ENCODE data around the gene PDE2A. TPM values are rescaled to one million over a fixed set of nuclear protein-coding genes. Genes with fewer than 3 reads are reported as not detected.
A peak's percentile ranks its signal among the peaks of the same experiment; 100 is the strongest.

PDE2A gene
- total RNA-seq, 5 donors from 2014 or later (not counting 1 experiment from before 2014, with no cell fraction given): 1.1 to 6.1 (median 1.7) TPM

GRCh38 chr11:72591785-72592502 is 82.3 kb downstream of the PDE2A start:
- H3K36me3 Mint-ChIP-seq: peaks cover 10% of the 10 kb centered on the region
- H3K27ac ChIP-seq (ENCODE audit: low read length): no peak overlapping the region
- H3K27ac Mint-ChIP-seq: no peak overlapping the region
- ChIA-PET CTCF (interaction anchor here (0.5 to 1.6 kb wide), 6 partner anchors 11 to 216 kb away, joined by 3 to 4 read pairs (median 3); no protein-coding TSS in a partner anchor), POLR2A (no interaction called here)
- no peak overlapping the region for H3K4me3 ChIP-seq (ENCODE audit: control insufficient read depth in 1 of 2, extremely low read depth in 1 of 2, low read length in 1 of 2)
- peaks cover 0 to 24% of the 10 kb centered on the region in 2 experiments for H3K4me1 ChIP-seq (ENCODE audit: control insufficient read depth in 1 of 2, extremely low read depth in 1 of 2, insufficient read depth in 2 of 2, low read length in 2 of 2)
- WGBS (ENCODE audit: insufficient coverage): 11% methylated on average over 1 of the region's 10 CpGs
- H3K27me3 Mint-ChIP-seq: peaks cover 58 to 60% of the 10 kb centered on the region in 2 donors
- peaks cover 29 to 32% (median 31%) of the 10 kb centered on the region in 3 donors for H3K4me1 Mint-ChIP-seq
- H3K36me3 ChIP-seq (ENCODE audit: control insufficient read depth in 2 of 2, extremely low read depth in 1 of 2, insufficient read depth in 1 of 2, low read length in 1 of 2): no peaks in the 10 kb centered on the region
- H3K27me3 ChIP-seq (replicated peaks in 1 of 2; ENCODE audit: control insufficient read depth in 2 of 2, extremely low read depth in 1 of 2, insufficient read depth in 2 of 2, low read length in 1 of 2): peaks cover 2 to 79% of the 10 kb centered on the region in 2 experiments
- H3K9me3 ChIP-seq: no peaks in the 10 kb centered on the region
- peak overlapping the region in 2 of 3 donors; percentile 4 to 87 for H3K4me3 Mint-ChIP-seq
- peak in 34 of 35 experiments; percentile 33 to 79 (median 63) for DNase-seq
- no peaks in the 10 kb centered on the region for H3K9me3 Mint-ChIP-seq
- peak; percentile 66 to 97 (median 82) for ATAC-seq (replicated peaks in 1 of 4)

GRCh38 chr11:72591023-72591422 is 83.2 kb downstream of the PDE2A start:
- H3K4me1 ChIP-seq (ENCODE audit: control insufficient read depth in 1 of 2, extremely low read depth in 1 of 2, insufficient read depth in 2 of 2, low read length in 2 of 2): peaks cover 0 to 27% of the 10 kb centered on the region in 2 experiments
- no peaks in the 10 kb centered on the region for H3K9me3 ChIP-seq
- peaks cover 2 to 78% of the 10 kb centered on the region in 2 experiments for H3K27me3 ChIP-seq (replicated peaks in 1 of 2; ENCODE audit: control insufficient read depth in 2 of 2, extremely low read depth in 1 of 2, insufficient read depth in 2 of 2, low read length in 1 of 2)
- no peaks in the 10 kb centered on the region for H3K9me3 Mint-ChIP-seq
- POLR2A ChIA-PET: no interaction called here
- DNase-seq (no peak), ATAC-seq (replicated peaks in 1 of 4) (no peak)
- peaks cover 10% of the 10 kb centered on the region for H3K36me3 Mint-ChIP-seq
- 85% methylated on average over 3 of the region's 5 CpGs for WGBS (ENCODE audit: insufficient coverage)
- CTCF ChIA-PET: interaction anchor here in 1 of 2 donors (1.1 to 1.6 kb wide), 3 partner anchors 16 to 93 kb away, joined by 3 to 4 read pairs (median 4); no protein-coding TSS in a partner anchor
- peak overlapping the region in 1 of 2 donors; percentile 41 for H3K27ac Mint-ChIP-seq
- no peak overlapping the region for H3K27ac ChIP-seq (ENCODE audit: low read length)
- no peak overlapping the region for H3K4me3 ChIP-seq (ENCODE audit: control insufficient read depth in 1 of 2, extremely low read depth in 1 of 2, low read length in 1 of 2)
- peaks cover 59 to 61% of the 10 kb centered on the region in 2 donors for H3K27me3 Mint-ChIP-seq
- peak overlapping the region; percentile 13 to 87 (median 17) for H3K4me3 Mint-ChIP-seq
- no peaks in the 10 kb centered on the region for H3K36me3 ChIP-seq (ENCODE audit: control insufficient read depth in 2 of 2, extremely low read depth in 1 of 2, insufficient read depth in 1 of 2, low read length in 1 of 2)
- peaks cover 29 to 32% (median 31%) of the 10 kb centered on the region in 3 donors for H3K4me1 Mint-ChIP-seq

GRCh38 chr11:72589802-72590761 is 84.1 kb downstream of the PDE2A start:
- Mint-ChIP-seq H3K4me3 (peak overlapping the region; percentile 64 to 87 (median 64)), H3K4me1 (peaks cover 38 to 40% (median 39%) of the 10 kb centered on the region in 3 donors), H3K27ac (no peak overlapping the region), H3K36me3 (peaks cover 10% of the 10 kb centered on the region), H3K27me3 (peaks cover 58 to 59% of the 10 kb centered on the region in 2 donors), H3K9me3 (no peaks in the 10 kb centered on the region)
- Histone ChIP-seq H3K9me3 (no peaks in the 10 kb centered on the region), H3K27ac (ENCODE audit: low read length) (no peak overlapping the region), H3K27me3 (replicated peaks in 1 of 2; ENCODE audit: control insufficient read depth in 2 of 2, extremely low read depth in 1 of 2, insufficient read depth in 2 of 2, low read length in 1 of 2) (peaks cover 2 to 84% of the 10 kb centered on the region in 2 experiments), H3K36me3 (ENCODE audit: control insufficient read depth in 2 of 2, extremely low read depth in 1 of 2, insufficient read depth in 1 of 2, low read length in 1 of 2) (no peaks in the 10 kb centered on the region), H3K4me1 (ENCODE audit: control insufficient read depth in 1 of 2, extremely low read depth in 1 of 2, insufficient read depth in 2 of 2, low read length in 2 of 2) (peaks cover 0 to 36% of the 10 kb centered on the region in 2 experiments), H3K4me3 (ENCODE audit: control insufficient read depth in 1 of 2, extremely low read depth in 1 of 2, low read length in 1 of 2) (peak overlapping the region; percentile 31 to 56)
- ATAC-seq (replicated peaks in 1 of 4) (peak; percentile 20 to 37 (median 29)), DNase-seq (peak in 33 of 35 experiments; percentile 16 to 68 (median 39))
- 10% methylated on average over 60 of the region's 74 CpGs for WGBS (ENCODE audit: insufficient coverage)
- ChIA-PET POLR2A (no interaction called here), CTCF (interaction anchor here in 1 of 2 donors (0.6 to 1.1 kb wide), 4 partner anchors 12 to 196 kb away, joined by 3 to 5 read pairs (median 4); no protein-coding TSS in a partner anchor)

- no peak for DNase-seq
- peaks cover 3 to 47% of the 10 kb centered on the region in 2 experiments for H3K4me1 ChIP-seq (ENCODE audit: control insufficient read depth in 1 of 2, extremely low read depth in 1 of 2, insufficient read depth in 2 of 2, low read length in 2 of 2)
- H3K36me3 ChIP-seq (ENCODE audit: control insufficient read depth in 2 of 2, extremely low read depth in 1 of 2, insufficient read depth in 1 of 2, low read length in 1 of 2): no peaks in the 10 kb centered on the region
- ChIA-PET POLR2A (no interaction called here), CTCF (no interaction called here)
- no peak for ATAC-seq (replicated peaks in 1 of 4)
- no peaks in the 10 kb centered on the region for H3K9me3 ChIP-seq
- Mint-ChIP-seq H3K9me3 (no peaks in the 10 kb centered on the region), H3K4me3 (peak overlapping the region in 1 of 3 donors; percentile 87), H3K4me1 (peaks cover 45 to 50% (median 49%) of the 10 kb centered on the region in 3 donors), H3K27me3 (peaks cover 50 to 56% of the 10 kb centered on the region in 2 donors), H3K36me3 (peaks cover 10% of the 10 kb centered on the region), H3K27ac (no peak overlapping the region)
- no peak overlapping the region for H3K4me3 ChIP-seq (ENCODE audit: control insufficient read depth in 1 of 2, extremely low read depth in 1 of 2, low read length in 1 of 2)
- H3K27ac ChIP-seq (ENCODE audit: low read length): no peak overlapping the region
- peaks cover 2 to 84% of the 10 kb centered on the region in 2 experiments for H3K27me3 ChIP-seq (replicated peaks in 1 of 2; ENCODE audit: control insufficient read depth in 2 of 2, extremely low read depth in 1 of 2, insufficient read depth in 2 of 2, low read length in 1 of 2)
- 90% methylated on average over 3 of the region's 7 CpGs for WGBS (ENCODE audit: insufficient coverage)
These were observed 85.5 kb downstream of the PDE2A start for GRCh38 chr11:72588421-72589410.

- no peaks in the 10 kb centered on the region for H3K9me3 Mint-ChIP-seq
- DNase-seq: no peak
- 70% methylated on average over 1 of the region's 1 CpG for WGBS (ENCODE audit: insufficient coverage)
- Histone ChIP-seq H3K36me3 (ENCODE audit: control insufficient read depth in 2 of 2, extremely low read depth in 1 of 2, insufficient read depth in 1 of 2, low read length in 1 of 2) (no peaks in the 10 kb centered on the region), H3K4me3 (ENCODE audit: control insufficient read depth in 1 of 2, extremely low read depth in 1 of 2, low read length in 1 of 2) (no peak overlapping the region), H3K27ac (ENCODE audit: low read length) (no peak overlapping the region), H3K4me1 (ENCODE audit: control insufficient read depth in 1 of 2, extremely low read depth in 1 of 2, insufficient read depth in 2 of 2, low read length in 2 of 2) (peaks cover 3 to 47% of the 10 kb centered on the region in 2 experiments), H3K27me3 (replicated peaks in 1 of 2; ENCODE audit: control insufficient read depth in 2 of 2, extremely low read depth in 1 of 2, insufficient read depth in 2 of 2, low read length in 1 of 2) (peaks cover 2 to 76% of the 10 kb centered on the region in 2 experiments), H3K9me3 (no peaks in the 10 kb centered on the region)
- H3K36me3 Mint-ChIP-seq: peaks cover 10% of the 10 kb centered on the region
- ChIA-PET CTCF (interaction anchor here in 1 of 2 donors (1.0 kb wide), 1 partner anchor 47 kb away, joined by 3 read pairs; no protein-coding TSS in a partner anchor), POLR2A (no interaction called here)
- no peak for ATAC-seq (replicated peaks in 1 of 4)
- H3K27me3 Mint-ChIP-seq: peaks cover 50 to 51% of the 10 kb centered on the region in 2 donors
- no peak overlapping the region for H3K27ac Mint-ChIP-seq
- peaks cover 45 to 51% (median 49%) of the 10 kb centered on the region in 3 donors for H3K4me1 Mint-ChIP-seq
- no peak overlapping the region for H3K4me3 Mint-ChIP-seq
These were observed 86.5 kb downstream of the PDE2A start for GRCh38 chr11:72587696-72588095.
